ENCODE measurements around the gene IRGQ.
"Not testable (repeated sequence)": the region's sequence is repeated elsewhere in the genome, so short reads cannot be mapped to it uniquely, and the experiment has no call there.

IRGQ gene

DNA sequence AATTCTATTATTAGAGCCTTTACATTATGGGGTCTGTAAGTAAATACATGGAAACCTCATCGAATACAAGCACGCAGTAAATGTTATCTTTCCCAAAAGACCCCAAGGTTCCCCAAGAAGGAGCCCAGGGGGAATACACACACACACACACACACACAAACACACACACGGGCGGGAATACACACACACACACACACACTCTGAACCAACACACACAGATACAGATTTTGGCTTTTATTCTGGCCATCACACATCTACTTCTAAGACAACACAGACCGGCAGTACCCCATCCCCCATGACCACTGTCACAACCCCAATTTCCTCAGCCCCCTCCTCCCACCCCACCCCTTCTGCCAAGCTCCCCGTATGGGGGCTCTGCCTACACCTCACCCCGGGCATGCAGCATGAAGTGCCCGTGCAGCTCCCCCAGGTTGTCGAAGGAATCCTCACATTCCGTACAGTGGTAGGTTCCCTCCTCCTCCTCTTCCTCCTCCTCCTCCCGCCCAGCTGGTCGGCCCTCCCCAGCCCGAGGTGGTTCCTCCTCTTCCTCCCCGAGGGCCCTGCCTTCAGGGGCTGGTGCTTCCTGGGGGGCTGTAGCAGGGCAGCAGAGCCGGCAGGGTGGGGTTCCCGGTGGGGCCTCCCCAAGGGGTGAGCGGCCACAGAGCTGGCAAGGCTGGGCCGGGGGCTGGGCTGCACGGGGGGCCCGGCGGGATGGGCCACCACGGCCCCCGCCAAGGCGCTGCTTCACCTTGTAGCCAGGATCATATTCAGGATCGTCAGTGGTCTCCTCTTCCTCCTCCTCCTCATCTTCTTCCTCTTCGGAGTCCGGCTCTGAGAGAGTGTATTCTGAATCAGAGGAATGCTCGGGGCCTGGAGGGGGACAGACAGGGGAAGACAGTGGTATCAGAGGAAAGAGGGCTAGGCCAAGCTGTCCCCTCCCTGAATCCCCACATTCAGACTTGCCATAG, 11.6 kb upstream of the IRGQ start:
- H3K4me3 ChIP-seq: no peak overlapping the region
- intact Hi-C loops (cut with DNase I; ENCODE audit: low total_unique reads): no loop called here

DNA sequence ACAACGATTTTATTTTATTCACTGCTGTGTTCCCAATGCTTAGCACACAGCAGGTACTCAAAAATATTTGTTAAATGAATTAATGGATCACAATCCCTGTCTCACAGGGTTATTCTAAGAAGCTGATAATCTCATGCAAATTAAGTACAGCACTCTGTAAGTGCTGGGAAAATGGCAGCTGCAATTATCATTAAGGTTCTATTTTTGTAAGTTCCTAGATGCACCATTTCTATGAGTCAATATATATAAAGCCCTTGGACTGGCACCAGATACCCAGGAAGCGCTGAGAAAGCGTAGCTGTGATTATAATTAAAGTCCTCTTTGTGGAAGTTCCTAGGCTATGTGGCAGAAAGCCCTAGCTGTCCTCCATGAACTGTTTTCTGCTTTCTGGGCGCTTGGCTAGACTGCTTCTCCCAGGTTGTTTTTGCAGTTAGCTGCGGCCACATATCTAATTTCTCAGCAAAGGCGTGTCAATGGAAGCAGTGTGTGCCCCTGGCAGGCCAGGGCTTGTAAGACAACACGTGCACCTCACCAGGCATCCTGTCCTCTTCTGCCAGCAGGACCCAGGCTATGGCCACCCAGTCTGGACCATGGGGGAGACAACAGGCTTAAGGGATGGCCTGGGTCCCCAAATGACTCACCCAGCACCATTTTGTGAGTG, 10.8 kb upstream of the IRGQ start:
- Histone ChIP-seq H3K9me3 (no peaks in the 10 kb centered on the region), H3K27ac (no peak overlapping the region), H3K27me3 (no peaks in the 10 kb centered on the region), H3K4me3 (no peak overlapping the region), H3K36me3 (peaks cover 12 to 24% (median 18%) of the 10 kb centered on the region in 3 donors), H3K4me1 (no peaks in the 10 kb centered on the region)
- no peak for DNase-seq
- intact Hi-C loops (cut with DNase I; ENCODE audit: low total_unique reads): no loop called here
- TF ChIP-seq, protein P1, sequence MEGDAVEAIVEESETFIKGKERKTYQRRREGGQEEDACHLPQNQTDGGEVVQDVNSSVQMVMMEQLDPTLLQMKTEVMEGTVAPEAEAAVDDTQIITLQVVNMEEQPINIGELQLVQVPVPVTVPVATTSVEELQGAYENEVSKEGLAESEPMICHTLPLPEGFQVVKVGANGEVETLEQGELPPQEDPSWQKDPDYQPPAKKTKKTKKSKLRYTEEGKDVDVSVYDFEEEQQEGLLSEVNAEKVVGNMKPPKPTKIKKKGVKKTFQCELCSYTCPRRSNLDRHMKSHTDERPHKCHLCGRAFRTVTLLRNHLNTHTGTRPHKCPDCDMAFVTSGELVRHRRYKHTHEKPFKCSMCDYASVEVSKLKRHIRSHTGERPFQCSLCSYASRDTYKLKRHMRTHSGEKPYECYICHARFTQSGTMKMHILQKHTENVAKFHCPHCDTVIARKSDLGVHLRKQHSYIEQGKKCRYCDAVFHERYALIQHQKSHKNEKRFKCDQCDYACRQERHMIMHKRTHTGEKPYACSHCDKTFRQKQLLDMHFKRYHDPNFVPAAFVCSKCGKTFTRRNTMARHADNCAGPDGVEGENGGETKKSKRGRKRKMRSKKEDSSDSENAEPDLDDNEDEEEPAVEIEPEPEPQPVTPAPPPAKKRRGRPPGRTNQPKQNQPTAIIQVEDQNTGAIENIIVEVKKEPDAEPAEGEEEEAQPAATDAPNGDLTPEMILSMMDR (IDR thresholded peaks at IDR 0.05): no peak

More for the DNA sequence above, 11.6 kb upstream of the IRGQ start:
- TF ChIP-seq, protein P1 (IDR thresholded peaks at IDR 0.05): no peak
- Histone ChIP-seq H3K36me3 (peaks cover 15 to 32% (median 24%) of the 10 kb centered on the region in 3 donors), H3K4me1 (no peaks in the 10 kb centered on the region), H3K27ac (no peak overlapping the region), H3K9me3 (no peaks in the 10 kb centered on the region), H3K27me3 (no peaks in the 10 kb centered on the region)
- DNase-seq: no peak

- TF ChIP-seq, protein P1 (IDR thresholded peaks at IDR 0.05): no peak
- intact Hi-C loops (cut with DNase I; ENCODE audit: low total_unique reads): no loop called here
- H3K4me1 ChIP-seq: no peaks in the 10 kb centered on the region
- DNase-seq: no peak
- no peak overlapping the region for H3K27ac ChIP-seq
- no peaks in the 10 kb centered on the region for H3K27me3 ChIP-seq
- no peak overlapping the region for H3K4me3 ChIP-seq
- H3K36me3 ChIP-seq: peaks cover 12 to 19% (median 17%) of the 10 kb centered on the region in 3 donors
- no peaks in the 10 kb centered on the region for H3K9me3 ChIP-seq
These were observed 10.1 kb upstream of the IRGQ start for GRCh38 chr19:43605875-43606568.

DNA sequence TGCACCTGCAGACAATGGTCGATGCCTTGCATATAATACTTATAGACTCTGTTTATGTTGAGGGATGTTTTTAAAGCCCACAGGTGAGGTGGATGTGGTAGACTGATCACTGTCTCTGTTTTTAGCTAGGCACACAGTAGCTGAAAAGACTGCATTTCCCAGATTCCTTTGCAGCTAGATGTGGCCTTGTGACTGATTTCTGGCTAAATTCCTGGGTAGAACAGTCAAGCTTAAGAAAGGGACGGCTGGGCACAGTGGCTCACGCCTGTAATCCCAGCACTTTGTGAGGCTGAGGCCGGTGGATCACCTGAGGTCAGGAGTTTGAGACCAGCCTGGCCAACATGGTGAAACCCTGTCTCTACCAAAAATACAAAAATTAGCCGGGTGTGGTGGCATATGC, 4.4 kb upstream of the IRGQ start:
- DNase-seq; H3K27ac ChIP-seq; H3K4me3 ChIP-seq; H3K9me3 ChIP-seq; H3K27me3 ChIP-seq; intact Hi-C loops (cut with DNase I; ENCODE audit: low total_unique reads): not testable (repeated sequence)
- peaks cover 8 to 29% (median 28%) of the 10 kb centered on the region in 3 donors for H3K36me3 ChIP-seq
- peaks cover 0 to 26% (median 16%) of the 10 kb centered on the region in 4 donors for H3K4me1 ChIP-seq

- no peaks in the 10 kb centered on the region for H3K9me3 ChIP-seq
- DNase-seq: no peak
- no peak overlapping the region for H3K27ac ChIP-seq
- TF ChIP-seq, protein P1 (IDR thresholded peaks at IDR 0.05): no peak
- H3K36me3 ChIP-seq: peaks cover 8 to 29% (median 28%) of the 10 kb centered on the region in 3 donors
- peaks cover 0 to 31% (median 22%) of the 10 kb centered on the region in 4 donors for H3K4me1 ChIP-seq
- intact Hi-C loops (cut with DNase I; ENCODE audit: low total_unique reads): loop anchor here (5.0 kb wide), 1 partner anchor 72 kb away; the partner anchor contains the start of gene ETHE1
- no peak overlapping the region for H3K4me3 ChIP-seq
- no peaks in the 10 kb centered on the region for H3K27me3 ChIP-seq
These were observed 3.8 kb upstream of the IRGQ start for GRCh38 chr19:43599635-43600295.

Data from tibial artery (tissue), 4 donors.